Ishikawa (cell line): ENCODE measurements around the gene CARMIL1.

Source experiments
- CEBPB ChIP-seq: IDR thresholded peaks from 2 replicates; pipeline ENCODE4 v1.6.1; 2012
- CREB1 ChIP-seq: IDR thresholded peaks from 2 replicates; pipeline ENCODE4 v1.6.1; 2012; ENCODE audit warnings: low read depth
- EGR1 ChIP-seq: IDR thresholded peaks from 2 replicates; pipeline ENCODE4 v1.6.1; 2012
- EP300 ChIP-seq: IDR thresholded peaks from 2 replicates; pipeline ENCODE4 v1.6.1; 2012; ENCODE audit warnings: borderline replicate concordance
- FOXM1 ChIP-seq: IDR thresholded peaks from 2 replicates; pipeline ENCODE4 v1.6.1; 2012; ENCODE audit warnings: low read depth, borderline replicate concordance
- NFIC ChIP-seq: IDR thresholded peaks from 2 replicates; pipeline ENCODE4 v1.6.1; 2012
- RAD21 ChIP-seq: IDR thresholded peaks from 2 replicates; pipeline ENCODE4 v1.6.1; 2012; ENCODE audit warnings: low read depth
- REST ChIP-seq: IDR thresholded peaks from 2 replicates; pipeline ENCODE4 v1.6.1; 2012; ENCODE audit warnings: low read depth, mild to moderate bottlenecking
- TAF1 ChIP-seq: IDR thresholded peaks from 2 replicates; pipeline ENCODE4 v1.6.1; 2012; ENCODE audit warnings: low read depth, mild to moderate bottlenecking
- TCF12 ChIP-seq: IDR thresholded peaks from 2 replicates; pipeline ENCODE4 v1.6.1; 2012; ENCODE audit warnings: low read depth
- TEAD4 ChIP-seq: IDR thresholded peaks from 2 replicates; pipeline ENCODE4 v1.6.1; 2012
- YY1 ChIP-seq: IDR thresholded peaks from 2 replicates; pipeline ENCODE4 v1.6.1; 2012; ENCODE audit warnings: low read depth
- ZBTB7A ChIP-seq: IDR thresholded peaks from 2 replicates; pipeline ENCODE4 v1.6.1; 2012; ENCODE audit warnings: low read depth
- TF ChIP-seq, protein P1 (sequence below): IDR thresholded peaks from 2 replicates; pipeline ENCODE4 v1.6.1; 2012
- TF ChIP-seq, protein P2 (sequence below): IDR thresholded peaks from 2 replicates; pipeline ENCODE4 v1.6.1; 2012

The CARMIL1 gene

DNA sequence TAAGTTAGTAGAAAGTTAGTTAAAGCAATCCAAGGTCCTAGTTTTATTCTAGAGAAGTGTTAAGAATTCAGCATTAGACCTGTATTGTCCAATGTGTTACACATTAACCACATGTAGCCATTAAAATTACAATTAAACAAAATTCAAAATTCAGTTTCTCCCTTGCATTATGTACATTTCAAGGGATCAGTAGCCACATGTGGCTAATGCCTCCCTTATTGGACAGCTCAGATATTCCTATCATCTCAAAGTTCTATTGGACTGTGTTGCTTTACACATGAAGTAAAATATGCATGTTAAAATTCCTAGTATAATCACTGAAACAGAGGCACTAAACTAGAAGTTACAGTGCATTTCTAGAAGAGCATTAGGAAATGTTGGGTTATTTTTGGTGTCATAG, 265.7 kb downstream of the CARMIL1 start:
- TF ChIP-seq TAF1 = no peak
- no peak for TF ChIP-seq EP300
- TF ChIP-seq RAD21 = no peak
- TF ChIP-seq YY1 = no peak
- TF ChIP-seq REST = no peak
- no peak for TF ChIP-seq TEAD4
- TF ChIP-seq ZBTB7A = no peak
- no peak for TF ChIP-seq CREB1
- TF ChIP-seq FOXM1 = no peak
- TF ChIP-seq TCF12 = no peak
- TF ChIP-seq, protein P1, sequence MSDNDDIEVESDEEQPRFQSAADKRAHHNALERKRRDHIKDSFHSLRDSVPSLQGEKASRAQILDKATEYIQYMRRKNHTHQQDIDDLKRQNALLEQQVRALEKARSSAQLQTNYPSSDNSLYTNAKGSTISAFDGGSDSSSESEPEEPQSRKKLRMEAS = no peak
- TF ChIP-seq, protein P2, sequence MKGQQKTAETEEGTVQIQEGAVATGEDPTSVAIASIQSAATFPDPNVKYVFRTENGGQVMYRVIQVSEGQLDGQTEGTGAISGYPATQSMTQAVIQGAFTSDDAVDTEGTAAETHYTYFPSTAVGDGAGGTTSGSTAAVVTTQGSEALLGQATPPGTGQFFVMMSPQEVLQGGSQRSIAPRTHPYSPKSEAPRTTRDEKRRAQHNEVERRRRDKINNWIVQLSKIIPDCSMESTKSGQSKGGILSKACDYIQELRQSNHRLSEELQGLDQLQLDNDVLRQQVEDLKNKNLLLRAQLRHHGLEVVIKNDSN = no peak
- no peak for TF ChIP-seq CEBPB
- no peak for TF ChIP-seq EGR1
- TF ChIP-seq NFIC = no peak

- no peak for TF ChIP-seq YY1
- no peak for TF ChIP-seq NFIC
- no peak for TF ChIP-seq FOXM1
- TF ChIP-seq TAF1 = no peak
- TF ChIP-seq, protein P2 = no peak
- TF ChIP-seq EP300 = no peak
- no peak for TF ChIP-seq TEAD4
- TF ChIP-seq REST = no peak
- TF ChIP-seq CEBPB = no peak
- no peak for TF ChIP-seq ZBTB7A
- TF ChIP-seq, protein P1 = no peak
- TF ChIP-seq TCF12 = no peak
- no peak for TF ChIP-seq CREB1
- TF ChIP-seq RAD21 = no peak
- TF ChIP-seq EGR1 = no peak
Measured at GRCh38 chr6:25547797-25548196, 268.6 kb downstream of the CARMIL1 start.

- TF ChIP-seq ZBTB7A (no peak), CEBPB (no peak), CREB1 (no peak), TAF1 (no peak), REST (no peak), EGR1 (no peak), TCF12 (no peak), EP300 (no peak), TEAD4 (no peak), RAD21 (no peak), NFIC (no peak), FOXM1 (no peak), YY1 (no peak)
- TF ChIP-seq, protein P1 = no peak
- TF ChIP-seq, protein P2 = no peak
Measured at GRCh38 chr6:25548451-25548850, 269.3 kb downstream of the CARMIL1 start.

DNA sequence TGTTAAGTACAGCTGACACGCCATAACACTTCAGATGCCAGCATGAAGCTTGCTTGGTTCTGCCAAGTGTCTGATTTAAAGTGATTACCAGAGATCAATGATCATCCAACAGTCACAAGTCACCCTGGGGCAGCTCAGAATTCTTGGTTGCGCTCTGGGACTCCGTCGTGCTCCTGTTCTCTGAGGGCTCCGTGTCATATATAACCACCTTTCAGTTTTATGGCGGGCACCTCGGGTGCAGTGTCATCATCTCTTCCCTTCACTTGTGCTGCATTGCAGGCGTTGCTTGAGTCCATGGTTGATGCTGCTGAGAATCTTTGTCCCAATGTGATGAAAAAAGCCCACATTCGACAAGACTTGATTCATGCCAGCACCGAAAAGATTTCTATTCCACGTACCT, 271.5 kb downstream of the CARMIL1 start:
- TF ChIP-seq EGR1 = no peak
- TF ChIP-seq NFIC = no peak
